Smooth muscle cell (in vitro differentiated cells): ENCODE results near the gene MRPL24. TPM values are rescaled to one million over a fixed set of nuclear protein-coding genes. Genes with fewer than 3 reads are reported as not detected.

ENCODE experiments used
- DNase-seq: peaks from one replicate; lab custom pipeline; 2025; ENCODE audit not compliant: unreplicated experiment; lab: John Stamatoyannopoulos, UW
- H2AFZ ChIP-seq: fragments of 200-600 bp; sonication (generic); 2 replicates; pipeline ENCODE4 v1.6.0; 2016; ENCODE audit warnings: antibody characterized with exemption, low read depth, mild to moderate bottlenecking
- H3F3A ChIP-seq: fragments of 200-600 bp; sonication (generic); 2 replicates; pipeline ENCODE4 v1.6.0; 2017; ENCODE audit warnings: antibody characterized with exemption, low read depth
- H3K27ac ChIP-seq: fragments of 200-600 bp; sonication (generic); 2 replicates; pipeline ENCODE4 v1.5.1; 2016; ENCODE audit warnings: low read depth, mild to moderate bottlenecking
- H3K27me3 ChIP-seq: fragments of 200-600 bp; sonication (generic); 2 replicates; pipeline ENCODE4 v1.6.1; 2016; ENCODE audit warnings: low read depth, mild to moderate bottlenecking
- H3K36me3 ChIP-seq: fragments of 200-600 bp; sonication (generic); 2 replicates; pipeline ENCODE4 v1.5.1; 2016; ENCODE audit warnings: low read depth
- H3K4me1 ChIP-seq: fragments of 200-600 bp; sonication (generic); 2 replicates; pipeline ENCODE4 v1.5.1; 2016; ENCODE audit warnings: low read depth
- H3K4me2 ChIP-seq: fragments of 200-600 bp; sonication (generic); 2 replicates; pipeline ENCODE4 v1.6.0; 2016; ENCODE audit warnings: mild to moderate bottlenecking
- H3K4me3 ChIP-seq: fragments of 200-600 bp; sonication (generic); 2 replicates; pipeline ENCODE4 v1.5.1; 2016; ENCODE audit warnings: mild to moderate bottlenecking
- H3K79me2 ChIP-seq: fragments of 200-600 bp; sonication (generic); 2 replicates; pipeline ENCODE4 v1.6.0; 2016; ENCODE audit warnings: low read depth, mild to moderate bottlenecking
- H3K9ac ChIP-seq: fragments of 200-600 bp; sonication (generic); 2 replicates; pipeline ENCODE4 v1.6.0; 2016; ENCODE audit warnings: low read depth
- H3K9me3 ChIP-seq: fragments of 200-600 bp; sonication (generic); replicated peaks from 2 replicates; pipeline ENCODE4 v1.5.1; 2016; ENCODE audit warnings: low read depth
- H4K20me1 ChIP-seq: fragments of 200-600 bp; sonication (generic); 2 replicates; pipeline ENCODE4 v1.6.0; 2016; ENCODE audit warnings: low read depth
- WGBS: methylation state at CpG from one replicate; pipeline ENCODE4 v1.1.7; 2016; ENCODE audit warnings: low lambda C conversion rate; 5-methylcytosine and 5-hydroxymethylcytosine counted together
- polyA plus RNA-seq: library from polyadenylated mRNA; unstranded; fragments of >200 nt; fragmentation: Nextera tagmentation; extraction: Ambion mirVana; gene quantifications from 2 replicates; pipeline ENCODE4 v1.2.1, GENCODE V29; 2016
- total RNA-seq: library from RNA; depleted of rRNA; stranded (reverse); fragments of >200 nt; gene quantifications from 2 replicates; pipeline ENCODE4 v1.2.3, GENCODE V29; 2014
- TF ChIP-seq, protein P1 (sequence below): fragments of 200-600 bp; sonication (generic); IDR thresholded peaks from 2 replicates; pipeline ENCODE4 v1.5.1; 2017; ENCODE audit warnings: borderline replicate concordance, mild to moderate bottlenecking, antibody characterized with exemption; ENCODE audit not compliant: insufficient read depth, poor library complexity, severe bottlenecking

The MRPL24 gene
- total and polyA plus RNA-seq, 2 experiments from 2014 or later, result 16.5 to 68.6 TPM

DNA sequence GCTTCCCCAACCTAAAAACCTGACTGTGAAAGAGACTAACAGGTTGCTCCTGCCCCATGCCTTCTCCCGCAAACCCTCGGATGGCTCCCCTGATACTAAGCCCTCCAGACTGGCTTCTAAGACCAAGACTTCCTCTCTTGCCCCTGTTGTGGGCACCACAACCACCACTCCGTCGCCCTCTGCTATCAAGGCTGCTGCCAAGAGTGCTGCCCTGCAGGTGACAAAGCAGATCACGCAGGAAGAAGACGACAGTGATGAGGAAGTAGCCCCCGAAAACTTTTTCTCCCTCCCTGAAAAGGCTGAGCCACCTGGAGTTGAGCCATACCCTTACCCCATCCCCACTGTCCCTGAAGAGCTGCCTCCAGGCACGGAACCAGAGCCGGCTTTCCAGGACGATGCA is 45.8 kb upstream of the MRPL24 start:
- Histone ChIP-seq H3K9ac (no peak overlapping the region), H3K4me1 (no peaks in the 10 kb centered on the region), H3K27ac (no peak overlapping the region), H3K9me3 (no peaks in the 10 kb centered on the region), H3F3A (peaks cover 1% of the 10 kb centered on the region), H3K4me3 (no peak overlapping the region), H4K20me1 (peaks cover 86% of the 10 kb centered on the region), H2AFZ (no peak overlapping the region), H3K79me2 (peaks cover 85% of the 10 kb centered on the region), H3K4me2 (no peak overlapping the region), H3K27me3 (no peaks in the 10 kb centered on the region), H3K36me3 (peaks cover 4% of the 10 kb centered on the region)
- TF ChIP-seq, protein P1, sequence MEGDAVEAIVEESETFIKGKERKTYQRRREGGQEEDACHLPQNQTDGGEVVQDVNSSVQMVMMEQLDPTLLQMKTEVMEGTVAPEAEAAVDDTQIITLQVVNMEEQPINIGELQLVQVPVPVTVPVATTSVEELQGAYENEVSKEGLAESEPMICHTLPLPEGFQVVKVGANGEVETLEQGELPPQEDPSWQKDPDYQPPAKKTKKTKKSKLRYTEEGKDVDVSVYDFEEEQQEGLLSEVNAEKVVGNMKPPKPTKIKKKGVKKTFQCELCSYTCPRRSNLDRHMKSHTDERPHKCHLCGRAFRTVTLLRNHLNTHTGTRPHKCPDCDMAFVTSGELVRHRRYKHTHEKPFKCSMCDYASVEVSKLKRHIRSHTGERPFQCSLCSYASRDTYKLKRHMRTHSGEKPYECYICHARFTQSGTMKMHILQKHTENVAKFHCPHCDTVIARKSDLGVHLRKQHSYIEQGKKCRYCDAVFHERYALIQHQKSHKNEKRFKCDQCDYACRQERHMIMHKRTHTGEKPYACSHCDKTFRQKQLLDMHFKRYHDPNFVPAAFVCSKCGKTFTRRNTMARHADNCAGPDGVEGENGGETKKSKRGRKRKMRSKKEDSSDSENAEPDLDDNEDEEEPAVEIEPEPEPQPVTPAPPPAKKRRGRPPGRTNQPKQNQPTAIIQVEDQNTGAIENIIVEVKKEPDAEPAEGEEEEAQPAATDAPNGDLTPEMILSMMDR, result no peak
- DNase-seq, result no peak
- WGBS, result 98% methylated on average over 10 of the region's 10 CpGs

DNA sequence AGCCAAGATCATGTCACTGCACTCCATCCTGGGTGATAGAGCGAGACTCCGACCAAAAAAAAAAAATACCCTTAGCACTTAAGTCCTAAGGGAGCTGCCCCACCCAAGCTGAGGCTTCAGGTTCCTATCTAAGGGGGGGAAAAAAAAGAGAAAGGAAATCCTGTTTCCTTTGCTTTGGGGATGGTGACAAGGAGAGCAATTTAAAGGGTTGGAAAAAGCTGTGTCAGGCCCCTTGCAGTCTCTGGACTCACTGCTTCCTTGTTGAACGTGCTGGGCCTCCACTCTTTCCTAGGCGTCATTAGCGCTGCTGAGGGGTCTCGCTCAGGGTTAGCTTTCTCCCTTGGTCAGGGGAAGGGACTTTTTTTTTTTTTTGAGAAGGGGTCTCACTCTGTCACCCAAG is 44.6 kb upstream of the MRPL24 start:
- TF ChIP-seq, protein P1, result no peak
- H3K4me3 ChIP-seq, result no peak overlapping the region
- no peaks in the 10 kb centered on the region for H3K27me3 ChIP-seq
- H3K27ac ChIP-seq, result no peak overlapping the region
- no peaks in the 10 kb centered on the region for H3K9me3 ChIP-seq
- peaks cover 91% of the 10 kb centered on the region for H3K79me2 ChIP-seq
- peaks cover under 1% of the 10 kb centered on the region for H3K36me3 ChIP-seq
- H3K4me1 ChIP-seq, result no peaks in the 10 kb centered on the region
- peaks cover 86% of the 10 kb centered on the region for H4K20me1 ChIP-seq
- no peak overlapping the region for H2AFZ ChIP-seq
- 95% methylated on average over 6 of the region's 6 CpGs for WGBS
- no peak overlapping the region for H3K9ac ChIP-seq
- no peak for DNase-seq
- H3K4me2 ChIP-seq, result no peak overlapping the region
- peaks cover 8% of the 10 kb centered on the region for H3F3A ChIP-seq

DNA sequence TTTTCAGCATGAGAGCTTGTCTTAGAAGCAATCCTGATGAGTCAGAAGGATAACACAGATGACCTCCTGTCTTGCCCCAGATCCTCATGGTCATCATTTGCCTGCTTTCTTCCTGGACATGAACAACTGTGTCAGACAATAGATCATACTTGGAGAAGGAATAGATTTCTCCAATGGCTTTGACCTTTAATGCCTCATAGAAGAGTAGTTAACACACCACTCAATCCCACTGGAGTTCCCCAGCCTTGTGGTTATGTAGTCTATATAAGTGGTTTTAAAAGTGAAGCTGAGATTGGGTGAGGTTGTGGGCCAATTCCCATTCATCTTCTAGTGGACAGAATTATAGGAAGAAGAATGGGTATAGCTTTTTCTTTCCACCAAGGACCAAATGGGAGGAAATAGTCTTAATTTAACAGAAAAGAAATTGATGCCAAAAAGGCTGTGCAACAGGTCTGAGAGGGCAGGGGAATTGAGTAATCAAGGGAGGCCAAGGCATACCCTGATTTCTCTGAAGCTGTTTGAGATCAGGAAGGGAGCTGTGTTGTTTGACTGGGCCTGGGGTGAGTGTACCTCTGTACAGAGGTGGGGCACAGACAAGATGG is 40.8 kb upstream of the MRPL24 start:
- no peak overlapping the region for H3K4me3 ChIP-seq
- H3K4me1 ChIP-seq, result no peaks in the 10 kb centered on the region
- peak overlapping the region; percentile 24 for H3K4me2 ChIP-seq
- H4K20me1 ChIP-seq, result peaks cover 89% of the 10 kb centered on the region
- H3K36me3 ChIP-seq, result no peaks in the 10 kb centered on the region
- no peaks in the 10 kb centered on the region for H3K27me3 ChIP-seq
- no peak for DNase-seq
- no peaks in the 10 kb centered on the region for H3K9me3 ChIP-seq
- H3K27ac ChIP-seq, result peak overlapping the region; percentile 31
- H3F3A ChIP-seq, result peaks cover 13% of the 10 kb centered on the region
- TF ChIP-seq, protein P1, result no peak
- H3K79me2 ChIP-seq, result peaks cover 95% of the 10 kb centered on the region
- H2AFZ ChIP-seq, result no peak overlapping the region
- no peak overlapping the region for H3K9ac ChIP-seq

DNA sequence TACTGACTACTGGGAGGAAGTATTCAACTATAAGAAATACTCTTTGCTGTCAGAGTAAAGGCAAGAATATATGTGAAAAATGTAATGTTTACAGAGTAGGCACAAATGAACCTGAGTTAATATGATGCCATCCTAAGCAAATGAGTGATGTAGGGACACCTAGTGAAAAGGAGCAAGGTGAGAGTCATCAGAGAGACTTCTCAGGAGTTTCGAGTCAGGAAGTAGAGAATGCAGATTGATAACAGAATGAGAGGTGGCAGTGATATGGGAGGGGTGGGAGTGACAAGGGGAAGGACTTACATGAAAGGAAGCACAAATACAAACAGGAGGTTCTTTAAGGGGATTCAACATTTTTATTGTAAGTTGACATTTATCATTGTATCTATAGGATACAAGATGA is 36.7 kb upstream of the MRPL24 start:
- no peak overlapping the region for H3K4me3 ChIP-seq
- no peak for DNase-seq
- peaks cover under 1% of the 10 kb centered on the region for H3K4me1 ChIP-seq
- peaks cover 95% of the 10 kb centered on the region for H4K20me1 ChIP-seq
- no peaks in the 10 kb centered on the region for H3K27me3 ChIP-seq
- peak overlapping the region; percentile 13 for H3K27ac ChIP-seq
- TF ChIP-seq, protein P1, result no peak
- no peaks in the 10 kb centered on the region for H3K36me3 ChIP-seq
- no peak overlapping the region for H3K9ac ChIP-seq
- no peaks in the 10 kb centered on the region for H3K9me3 ChIP-seq
- no peak overlapping the region for H2AFZ ChIP-seq
- 72% methylated on average over 1 of the region's 1 CpG for WGBS
- H3K4me2 ChIP-seq, result peak overlapping the region; percentile 2
- H3K79me2 ChIP-seq, result peaks cover 96% of the 10 kb centered on the region
- H3F3A ChIP-seq, result peaks cover 16% of the 10 kb centered on the region
